Measurements from ENCODE around the gene ENTHD1. TPM values are rescaled to one million over a fixed set of nuclear protein-coding genes. Genes with fewer than 3 reads are reported as not detected.
A peak's percentile ranks its signal among the peaks of the same experiment; 100 is the strongest.

Gene ENTHD1
- total RNA-seq, 2 experiments from 2014 or later, result 0.41 to 0.95 TPM

- POLR2A ChIA-PET, result interaction anchor here (0.6 to 2.3 kb wide), 10 partner anchors 10 to 109 kb away, joined by 3 to 5 read pairs (median 3); no protein-coding TSS in a partner anchor
- no peaks in the 10 kb centered on the region for H3K9me3 Mint-ChIP-seq
- H3K36me3 Mint-ChIP-seq, result no peaks in the 10 kb centered on the region
- no peaks in the 10 kb centered on the region for H3K27me3 Mint-ChIP-seq
- peak overlapping the region; percentile 79 for H3K27ac Mint-ChIP-seq
- intact Hi-C loops (cut with micrococcal nuclease), result loop anchor here (5.0 to 10.0 kb wide), 3 partner anchors 33 to 410 kb away; partner anchors contain the start of genes ADSL and GRAP2
- peak overlapping the region; percentile 74 for H3K4me3 Mint-ChIP-seq
- H3K4me1 Mint-ChIP-seq (ENCODE audit: low read depth), result peaks cover 76% of the 10 kb centered on the region
- no peak for DNase-seq
- CTCF ChIA-PET, result interaction anchor here (0.7 to 4.4 kb wide), 10 partner anchors 8 to 370 kb away, joined by 3 to 45 read pairs (median 3); no protein-coding TSS in a partner anchor
Observed at GRCh38 chr22:39935116-39935515, 41.6 kb upstream of the ENTHD1 start.

DNA sequence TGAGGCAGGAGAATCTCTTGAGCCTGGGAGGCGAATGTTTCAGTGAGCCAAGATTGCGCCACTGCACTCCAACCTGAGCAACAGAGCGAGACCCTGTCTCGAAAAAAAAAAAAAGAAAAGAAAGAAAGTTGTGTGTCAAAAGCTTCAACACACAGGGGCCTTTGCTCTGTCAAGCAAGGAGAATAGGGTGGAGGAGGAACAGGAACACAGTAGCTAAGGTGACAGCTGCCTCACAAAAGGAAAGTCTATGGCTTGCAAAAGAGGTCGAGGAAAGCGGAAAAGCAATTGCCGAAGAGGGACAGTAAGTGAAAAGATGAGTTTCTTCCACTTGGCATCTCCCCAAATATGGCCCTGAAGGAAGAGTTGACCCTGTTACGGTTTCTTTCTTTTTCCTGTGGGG lies 40.2 kb upstream of the ENTHD1 start:
- ChIA-PET CTCF (interaction anchor here (0.8 to 4.4 kb wide), 14 partner anchors 9 to 399 kb away, joined by 3 to 45 read pairs (median 12); partner anchors contain the start of gene FAM83F), POLR2A (interaction anchor here (1.1 to 2.3 kb wide), 9 partner anchors 8 to 93 kb away, joined by 3 to 10 read pairs (median 3); no protein-coding TSS in a partner anchor)
- Mint-ChIP-seq H3K9me3 (no peaks in the 10 kb centered on the region), H3K4me1 (ENCODE audit: low read depth) (peaks cover 65% of the 10 kb centered on the region), H3K36me3 (no peaks in the 10 kb centered on the region), H3K27me3 (no peaks in the 10 kb centered on the region), H3K4me3 (peak overlapping the region; percentile 74), H3K27ac (peak overlapping the region; percentile 79)
- intact Hi-C loops (cut with micrococcal nuclease), result loop anchor here (1.0 to 10.0 kb wide), 5 partner anchors 8 to 411 kb away; partner anchors contain the start of genes ADSL and RPS19BP1
- DNase-seq, result no peak

DNA sequence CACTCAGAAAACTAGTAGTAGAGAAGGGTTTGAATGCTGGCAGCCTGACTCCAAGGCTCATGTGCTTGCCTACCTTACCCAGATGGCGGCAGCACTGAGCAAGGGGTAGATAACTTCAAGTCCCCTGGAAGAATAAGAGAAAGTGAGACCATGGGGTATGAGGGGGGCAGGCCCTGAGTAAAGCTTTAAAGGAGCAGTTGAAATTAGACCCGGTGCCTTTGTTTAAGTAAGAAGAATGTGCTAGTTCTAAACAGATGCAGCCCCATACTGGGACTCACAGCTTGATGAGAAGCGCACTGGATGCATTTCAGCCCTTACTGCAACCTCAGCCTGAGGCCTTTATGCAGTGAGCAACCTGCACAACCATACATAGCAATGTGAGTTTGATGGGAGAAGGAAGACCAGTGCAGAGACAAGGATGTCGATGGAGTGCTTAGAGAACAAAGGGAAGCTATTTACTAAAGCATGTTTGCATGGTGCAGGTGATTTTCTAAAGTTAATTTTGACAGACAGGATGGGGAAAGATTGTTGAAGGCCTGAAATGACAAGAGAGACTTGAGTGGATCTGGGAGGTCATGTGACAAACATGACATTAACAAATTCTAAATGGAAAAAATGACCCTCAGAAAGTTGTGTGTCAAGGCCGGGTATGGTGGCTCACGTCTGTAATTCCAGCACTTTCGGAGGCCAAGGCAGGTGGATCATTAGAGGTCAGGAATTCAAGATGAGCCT lies 39.5 kb upstream of the ENTHD1 start:
- DNase-seq, result peak; percentile 76
- ChIA-PET POLR2A (interaction anchor here (0.7 to 2.3 kb wide), 9 partner anchors 8 to 292 kb away, joined by 3 to 10 read pairs (median 4); no protein-coding TSS in a partner anchor), CTCF (interaction anchor here (0.6 to 4.4 kb wide), 17 partner anchors 9 to 414 kb away, joined by 3 to 45 read pairs (median 10); partner anchors contain the start of gene FAM83F)
- no peaks in the 10 kb centered on the region for H3K27me3 Mint-ChIP-seq
- H3K36me3 Mint-ChIP-seq, result no peaks in the 10 kb centered on the region
- H3K4me1 Mint-ChIP-seq (ENCODE audit: low read depth), result peaks cover 58% of the 10 kb centered on the region
- H3K27ac Mint-ChIP-seq, result peak overlapping the region; percentile 79
- peak overlapping the region; percentile 74 for H3K4me3 Mint-ChIP-seq
- intact Hi-C loops (cut with micrococcal nuclease), result loop anchor here (1.0 to 10.0 kb wide), 5 partner anchors 8 to 412 kb away; partner anchors contain the start of genes ADSL and RPS19BP1
- no peaks in the 10 kb centered on the region for H3K9me3 Mint-ChIP-seq

- Mint-ChIP-seq H3K4me1 (ENCODE audit: low read depth) (peaks cover 49% of the 10 kb centered on the region), H3K27me3 (no peaks in the 10 kb centered on the region), H3K4me3 (peak overlapping the region; percentile 10), H3K9me3 (no peaks in the 10 kb centered on the region), H3K27ac (no peak overlapping the region), H3K36me3 (peaks cover under 1% of the 10 kb centered on the region)
- intact Hi-C loops (cut with micrococcal nuclease), result loop anchor here (2.0 to 10.0 kb wide), 3 partner anchors 87 to 413 kb away; partner anchors contain the start of genes ADSL and RPS19BP1
- POLR2A ChIA-PET, result interaction anchor here (1.8 kb wide), 1 partner anchor 11 kb away, joined by 10 read pairs; no protein-coding TSS in a partner anchor
- DNase-seq, result no peak
- CTCF ChIA-PET, result interaction anchor here (0.6 to 4.4 kb wide), 14 partner anchors 8 to 398 kb away, joined by 3 to 45 read pairs (median 12); no protein-coding TSS in a partner anchor
Observed at GRCh38 chr22:39932166-39932565, 38.6 kb upstream of the ENTHD1 start.

DNA sequence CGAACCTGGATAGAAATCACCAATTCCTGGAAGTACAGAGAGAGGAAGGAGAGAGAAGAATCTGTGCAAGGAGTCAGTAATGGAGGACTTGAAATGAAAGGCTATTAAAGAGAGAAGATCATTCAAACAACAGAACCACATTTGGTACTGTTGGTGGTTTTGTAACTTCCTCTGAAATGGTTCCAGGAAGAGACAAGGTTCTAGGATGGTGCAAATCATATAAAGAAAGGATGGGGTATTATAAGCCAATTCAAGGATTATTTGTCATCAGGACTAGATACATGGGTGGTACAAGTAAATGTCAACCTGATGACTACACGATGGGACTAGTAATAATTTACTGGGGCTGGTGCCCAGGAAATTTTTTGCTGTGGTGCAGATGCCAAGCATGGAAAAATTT lies 37.7 kb upstream of the ENTHD1 start:
- peak; percentile 29 for DNase-seq
- ChIA-PET CTCF (no interaction called here), POLR2A (interaction anchor here (11.3 kb wide), 1 partner anchor 21 kb away, joined by 219 read pairs; no protein-coding TSS in a partner anchor)
- peaks cover 42% of the 10 kb centered on the region for H3K4me1 Mint-ChIP-seq (ENCODE audit: low read depth)
- H3K27me3 Mint-ChIP-seq, result no peaks in the 10 kb centered on the region
- no peak overlapping the region for H3K4me3 Mint-ChIP-seq
- intact Hi-C loops (cut with micrococcal nuclease), result loop anchor here (10.0 kb wide), 2 partner anchors 86 to 414 kb away; partner anchors contain the start of gene ADSL
- H3K9me3 Mint-ChIP-seq, result no peaks in the 10 kb centered on the region
- no peak overlapping the region for H3K27ac Mint-ChIP-seq
- H3K36me3 Mint-ChIP-seq, result peaks cover 4% of the 10 kb centered on the region

GRCh38 chr22:39928536-39929520 lies 35.3 kb upstream of the ENTHD1 start:
- CTCF ChIA-PET, result interaction anchor here (0.5 to 2.6 kb wide), 11 partner anchors 11 to 400 kb away, joined by 3 to 11 read pairs (median 4); partner anchors contain the start of gene FAM83F
- intact Hi-C loops (cut with micrococcal nuclease), result loop anchor here (1.0 kb wide), 1 partner anchor 9 kb away; no protein-coding TSS in a partner anchor
- POLR2A ChIA-PET, result interaction anchor here (11.3 kb wide), 1 partner anchor 18 kb away, joined by 219 read pairs; no protein-coding TSS in a partner anchor
- Mint-ChIP-seq H3K4me1 (ENCODE audit: low read depth) (peaks cover 44% of the 10 kb centered on the region), H3K27me3 (no peaks in the 10 kb centered on the region), H3K27ac (no peak overlapping the region), H3K36me3 (peaks cover 4% of the 10 kb centered on the region), H3K4me3 (no peak overlapping the region), H3K9me3 (no peaks in the 10 kb centered on the region)
- no peak for DNase-seq

- intact Hi-C loops (cut with micrococcal nuclease), result no loop called here
- peaks cover 4% of the 10 kb centered on the region for H3K36me3 Mint-ChIP-seq
- H3K9me3 Mint-ChIP-seq, result no peaks in the 10 kb centered on the region
- no peak overlapping the region for H3K4me3 Mint-ChIP-seq
- CTCF ChIA-PET, result interaction anchor here (1.2 to 3.2 kb wide), 5 partner anchors 11 to 393 kb away, joined by 3 to 18 read pairs (median 9); no protein-coding TSS in a partner anchor
- POLR2A ChIA-PET, result interaction anchor here (0.6 to 11.3 kb wide), 3 partner anchors 17 to 430 kb away, joined by 3 to 219 read pairs (median 3); no protein-coding TSS in a partner anchor
- no peaks in the 10 kb centered on the region for H3K27me3 Mint-ChIP-seq
- H3K27ac Mint-ChIP-seq, result no peak overlapping the region
- H3K4me1 Mint-ChIP-seq (ENCODE audit: low read depth), result peaks cover 44% of the 10 kb centered on the region
- DNase-seq, result peak; percentile 62
Observed at GRCh38 chr22:39927544-39927943, 34.0 kb upstream of the ENTHD1 start.

GRCh38 chr22:39926753-39927152 lies 33.2 kb upstream of the ENTHD1 start:
- H3K4me1 Mint-ChIP-seq (ENCODE audit: low read depth), result peaks cover 47% of the 10 kb centered on the region
- intact Hi-C loops (cut with micrococcal nuclease), result no loop called here
- peaks cover 4% of the 10 kb centered on the region for H3K36me3 Mint-ChIP-seq
- ChIA-PET POLR2A (interaction anchor here (1.2 to 11.3 kb wide), 3 partner anchors 16 to 67 kb away, joined by 3 to 219 read pairs (median 4); no protein-coding TSS in a partner anchor), CTCF (interaction anchor here (0.6 to 3.2 kb wide), 10 partner anchors 8 to 608 kb away, joined by 3 to 18 read pairs (median 7); no protein-coding TSS in a partner anchor)
- no peaks in the 10 kb centered on the region for H3K9me3 Mint-ChIP-seq
- no peak overlapping the region for H3K4me3 Mint-ChIP-seq
- no peak overlapping the region for H3K27ac Mint-ChIP-seq
- DNase-seq, result no peak
- no peaks in the 10 kb centered on the region for H3K27me3 Mint-ChIP-seq

GRCh38 chr22:39925909-39926679 lies 32.5 kb upstream of the ENTHD1 start:
- intact Hi-C loops (cut with micrococcal nuclease), result no loop called here
- DNase-seq, result no peak
- no peaks in the 10 kb centered on the region for H3K9me3 Mint-ChIP-seq
- ChIA-PET POLR2A (interaction anchor here (1.2 to 11.3 kb wide), 4 partner anchors 8 to 68 kb away, joined by 3 to 219 read pairs (median 4); no protein-coding TSS in a partner anchor), CTCF (interaction anchor here (0.6 to 3.2 kb wide), 11 partner anchors 9 to 607 kb away, joined by 3 to 18 read pairs (median 6); no protein-coding TSS in a partner anchor)
- H3K4me3 Mint-ChIP-seq, result no peak overlapping the region
- H3K27ac Mint-ChIP-seq, result no peak overlapping the region
- H3K36me3 Mint-ChIP-seq, result peaks cover 4% of the 10 kb centered on the region
- no peaks in the 10 kb centered on the region for H3K27me3 Mint-ChIP-seq
- H3K4me1 Mint-ChIP-seq (ENCODE audit: low read depth), result peaks cover 50% of the 10 kb centered on the region

GRCh38 chr22:39925273-39925672 lies 31.7 kb upstream of the ENTHD1 start:
- DNase-seq, result no peak
- peaks cover 58% of the 10 kb centered on the region for H3K4me1 Mint-ChIP-seq (ENCODE audit: low read depth)
- no peaks in the 10 kb centered on the region for H3K27me3 Mint-ChIP-seq
- H3K9me3 Mint-ChIP-seq, result no peaks in the 10 kb centered on the region
- no peak overlapping the region for H3K4me3 Mint-ChIP-seq
- ChIA-PET CTCF (interaction anchor here (0.6 to 3.2 kb wide), 11 partner anchors 8 to 1145 kb away, joined by 3 to 26 read pairs (median 8); no protein-coding TSS in a partner anchor), POLR2A (interaction anchor here (0.6 to 11.3 kb wide), 4 partner anchors 9 to 1409 kb away, joined by 4 to 219 read pairs (median 6); no protein-coding TSS in a partner anchor)
- intact Hi-C loops (cut with micrococcal nuclease), result no loop called here
- H3K36me3 Mint-ChIP-seq, result peaks cover 4% of the 10 kb centered on the region
- H3K27ac Mint-ChIP-seq, result no peak overlapping the region
